ENCODE results near the gene ADAM19. TPM values are rescaled to one million over a fixed set of nuclear protein-coding genes. Genes with fewer than 3 reads are reported as not detected.

ADAM19 gene
- total RNA-seq, 8 experiments from 2014 or later: 7.8 to 38.9 (median 17.7) TPM

DNA sequence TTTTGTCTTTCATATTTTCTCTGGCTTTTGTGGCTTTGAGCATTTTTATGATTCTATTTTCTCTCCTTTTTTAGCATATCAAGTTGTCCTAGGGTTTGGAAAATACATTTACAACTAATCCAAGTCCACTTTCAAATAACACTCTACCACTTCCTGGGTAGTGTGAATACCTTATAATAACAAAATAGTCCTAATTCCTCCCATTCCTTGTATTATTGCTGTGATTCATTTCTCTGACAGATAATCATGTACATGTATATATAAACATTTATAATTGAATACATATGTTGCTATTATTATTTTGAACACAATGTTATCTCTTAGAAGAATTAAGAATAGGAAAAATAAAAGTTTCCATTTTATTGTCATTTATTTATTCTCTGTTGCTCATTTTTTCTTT is 14.9 kb upstream of the ADAM19 start:
- in situ Hi-C loops (cut with MboI; ENCODE audit: low pct_unique_long_range_greater_than_20kb in 2 of 9, low sequenced_read_pairs in 9 of 9, unreplicated experiment in 9 of 9): no loop called here
- ATAC-seq (replicated peaks in 6 of 8): no peak
- H3K4me1 ChIP-seq (replicated peaks in 1 of 2): peaks cover 0 to 7% of the 10 kb centered on the region in 2 donors
- no peak overlapping the region for H3K4me3 ChIP-seq
- no peak overlapping the region for H3K27ac ChIP-seq

DNA sequence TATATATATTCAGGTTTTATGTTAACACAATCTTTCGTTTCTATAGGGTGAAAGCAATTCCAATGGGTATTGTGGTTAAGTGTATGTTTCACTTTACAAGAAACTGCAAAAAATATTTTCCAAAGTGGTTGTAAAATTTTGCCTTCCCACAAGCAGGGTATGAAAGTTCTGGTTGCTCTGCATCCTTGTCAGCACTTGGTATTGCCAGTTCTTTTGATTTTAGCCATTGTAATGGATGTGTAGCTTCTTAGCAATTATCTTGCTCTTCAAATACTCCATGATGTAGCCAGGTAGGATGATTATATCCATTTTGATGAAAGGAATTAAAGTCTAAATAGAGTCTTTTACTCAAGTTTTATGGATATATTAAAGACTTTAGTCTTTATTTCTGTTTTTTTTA is 9.1 kb upstream of the ADAM19 start:
- no peaks in the 10 kb centered on the region for H3K4me1 ChIP-seq (replicated peaks in 1 of 2)
- in situ Hi-C loops (cut with MboI; ENCODE audit: low pct_unique_long_range_greater_than_20kb in 2 of 9, low sequenced_read_pairs in 9 of 9, unreplicated experiment in 9 of 9): no loop called here
- 17 to 100% (median 40%) methylated on average over 1 of the region's 1 CpG; no CpG with 5 or more reads in 2 of the 10 experiments for WGBS, 10 experiments
- H3K27ac ChIP-seq: no peak overlapping the region
- no peak overlapping the region for H3K4me3 ChIP-seq
- ATAC-seq (replicated peaks in 6 of 8): no peak

DNA sequence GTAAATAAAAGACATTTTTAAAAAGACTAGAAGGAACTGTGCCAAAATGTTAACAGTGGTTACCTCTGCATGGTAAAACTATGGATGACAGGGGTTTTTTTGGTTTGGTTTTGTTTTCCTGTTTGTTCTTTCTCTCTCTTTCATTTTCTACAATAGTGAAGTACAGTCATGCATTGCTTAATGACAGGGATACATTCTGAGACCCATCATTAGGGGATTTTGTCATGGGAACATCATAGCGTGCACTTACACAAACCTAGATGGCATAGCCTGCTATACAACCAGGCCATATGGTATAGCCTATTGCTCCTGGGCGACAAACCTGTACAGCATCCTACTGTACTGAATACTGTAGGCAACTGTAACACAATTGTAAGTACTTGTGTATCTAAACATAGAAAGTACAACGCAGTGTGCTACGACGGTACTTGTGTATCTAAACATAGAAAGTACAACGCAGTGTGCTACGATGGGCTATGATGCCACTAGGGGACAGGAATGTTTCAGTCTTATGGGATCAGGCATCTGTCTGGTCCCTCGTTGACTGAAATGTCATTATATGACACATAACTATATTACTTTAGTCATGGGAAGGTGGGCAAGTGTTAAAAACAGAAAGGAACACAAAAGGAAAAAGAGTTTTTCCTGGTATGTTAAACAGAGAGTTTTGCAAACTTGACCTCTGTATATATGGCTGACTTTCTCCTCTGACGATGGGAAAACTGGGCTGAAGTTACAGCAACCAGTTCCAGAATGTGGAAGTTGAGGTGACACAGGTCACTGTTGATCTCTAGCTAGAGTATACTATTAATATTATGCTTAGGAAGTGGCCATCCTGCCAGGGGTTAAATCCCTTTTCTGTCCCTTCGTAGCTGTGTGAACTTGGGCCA is 7.4 kb upstream of the ADAM19 start:
- no peak for ATAC-seq (replicated peaks in 6 of 8)
- Histone ChIP-seq H3K27ac (no peak overlapping the region), H3K4me3 (no peak overlapping the region), H3K4me1 (replicated peaks in 1 of 2) (peaks cover 0 to 2% of the 10 kb centered on the region in 2 donors)
- WGBS, 10 experiments: 78 to 93% (median 86%) methylated on average over 4 to 8 of the region's 10 CpGs; no CpG with 5 or more reads in 2 of the 10 experiments
- in situ Hi-C loops (cut with MboI; ENCODE audit: low pct_unique_long_range_greater_than_20kb in 2 of 9, low sequenced_read_pairs in 9 of 9, unreplicated experiment in 9 of 9): no loop called here

DNA sequence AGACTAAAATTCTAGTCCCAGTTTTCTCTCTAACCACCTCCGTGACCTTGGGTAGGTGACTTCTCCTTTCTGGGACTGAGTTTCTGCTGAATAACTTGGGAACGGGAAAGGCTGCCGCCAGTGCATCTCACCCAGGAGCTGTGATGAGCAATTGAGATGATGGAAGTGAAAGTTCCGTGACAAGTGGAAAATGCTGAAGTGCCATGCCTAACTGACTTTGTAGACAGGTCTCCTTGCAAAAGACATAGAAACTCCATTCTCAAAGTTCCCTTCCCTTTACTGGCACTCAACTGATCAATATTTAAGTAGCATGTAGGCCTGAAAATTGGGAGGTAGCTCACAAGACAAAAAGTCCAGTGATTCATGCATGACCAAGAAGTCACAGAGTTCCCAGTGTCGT is 6.3 kb upstream of the ADAM19 start:
- WGBS, 10 experiments: 57 to 100% (median 95%) methylated on average over 1 to 5 of the region's 5 CpGs; no CpG with 5 or more reads in 3 of the 10 experiments
- no peak overlapping the region for H3K4me3 ChIP-seq
- peaks cover 0 to 2% of the 10 kb centered on the region in 2 donors for H3K4me1 ChIP-seq (replicated peaks in 1 of 2)
- ATAC-seq (replicated peaks in 6 of 8): no peak
- in situ Hi-C loops (cut with MboI; ENCODE audit: low pct_unique_long_range_greater_than_20kb in 2 of 9, low sequenced_read_pairs in 9 of 9, unreplicated experiment in 9 of 9): no loop called here
- no peak overlapping the region for H3K27ac ChIP-seq

DNA sequence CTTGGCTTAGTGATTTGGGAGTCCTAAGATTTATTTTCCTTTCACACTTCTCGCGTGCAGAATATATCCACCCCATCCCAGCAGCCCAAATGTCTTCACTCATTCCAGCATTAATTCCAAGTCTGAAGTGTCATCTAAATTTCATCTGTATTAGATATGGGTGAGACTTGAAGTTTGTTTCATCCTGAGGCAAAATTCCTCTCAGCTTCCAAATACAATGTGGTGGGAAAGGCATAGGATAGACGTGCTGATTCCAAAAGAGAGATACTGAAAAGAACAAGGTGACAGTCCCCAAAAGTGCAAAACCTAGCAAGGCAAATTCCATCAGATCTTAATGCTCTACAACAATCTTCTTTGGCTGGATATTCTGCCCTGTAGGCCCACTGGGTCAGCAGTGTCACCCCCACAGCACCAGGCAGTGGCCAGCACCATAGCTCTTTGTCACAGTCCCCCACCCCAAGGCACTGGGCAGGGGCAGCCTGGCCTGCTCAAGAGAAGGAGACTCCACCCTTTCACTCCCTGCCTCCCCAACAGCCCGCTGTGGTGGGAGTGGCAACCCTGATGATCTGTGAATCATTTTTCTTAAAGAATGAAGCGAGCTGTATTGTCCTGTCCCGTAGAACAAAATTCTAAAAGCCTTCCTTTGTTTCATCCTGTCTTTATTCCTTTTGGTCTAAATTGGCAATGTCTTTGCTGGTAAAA is 2.7 kb upstream of the ADAM19 start:
- no peak overlapping the region for H3K27ac ChIP-seq
- peak in 2 of 8 experiments; percentile 8 to 26 for ATAC-seq (replicated peaks in 6 of 8)
- H3K4me3 ChIP-seq: no peak overlapping the region
- WGBS, 10 experiments: 40 to 100% (median 80%) methylated on average over 2 to 6 of the region's 6 CpGs; no CpG with 5 or more reads in 1 of the 10 experiments
- peaks cover 3 to 6% of the 10 kb centered on the region in 2 donors for H3K4me1 ChIP-seq (replicated peaks in 1 of 2)
- in situ Hi-C loops (cut with MboI; ENCODE audit: low pct_unique_long_range_greater_than_20kb in 2 of 9, low sequenced_read_pairs in 9 of 9, unreplicated experiment in 9 of 9): no loop called here

DNA sequence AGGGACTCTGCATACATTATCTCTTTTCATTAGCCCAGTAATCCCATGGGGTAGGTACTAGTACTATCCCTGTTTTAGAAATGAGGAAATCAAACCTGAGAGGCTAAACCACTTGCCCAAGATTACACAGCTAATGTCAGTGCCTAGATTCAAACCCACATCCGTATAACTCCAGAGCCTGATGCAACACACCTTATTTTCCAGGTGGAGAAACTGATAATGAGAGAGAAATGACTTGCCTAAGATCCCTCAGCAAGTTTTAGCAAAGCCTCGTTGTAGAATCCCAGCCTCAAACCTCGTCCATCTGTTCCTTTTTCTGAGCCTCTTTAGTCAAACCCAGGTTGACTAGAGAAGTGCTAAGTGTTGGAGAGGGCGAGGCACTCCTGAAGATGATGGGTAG is 1.1 kb upstream of the ADAM19 start:
- Histone ChIP-seq H3K27ac (no peak overlapping the region), H3K4me1 (replicated peaks in 1 of 2) (peaks cover 3 to 6% of the 10 kb centered on the region in 2 donors), H3K4me3 (no peak overlapping the region)
- in situ Hi-C loops (cut with MboI; ENCODE audit: low pct_unique_long_range_greater_than_20kb in 2 of 9, low sequenced_read_pairs in 9 of 9, unreplicated experiment in 9 of 9): no loop called here
- ATAC-seq (replicated peaks in 6 of 8): no peak
- WGBS, 10 experiments: 17 to 100% (median 75%) methylated on average over 1 to 3 of the region's 4 CpGs; no CpG with 5 or more reads in 4 of the 10 experiments

DNA sequence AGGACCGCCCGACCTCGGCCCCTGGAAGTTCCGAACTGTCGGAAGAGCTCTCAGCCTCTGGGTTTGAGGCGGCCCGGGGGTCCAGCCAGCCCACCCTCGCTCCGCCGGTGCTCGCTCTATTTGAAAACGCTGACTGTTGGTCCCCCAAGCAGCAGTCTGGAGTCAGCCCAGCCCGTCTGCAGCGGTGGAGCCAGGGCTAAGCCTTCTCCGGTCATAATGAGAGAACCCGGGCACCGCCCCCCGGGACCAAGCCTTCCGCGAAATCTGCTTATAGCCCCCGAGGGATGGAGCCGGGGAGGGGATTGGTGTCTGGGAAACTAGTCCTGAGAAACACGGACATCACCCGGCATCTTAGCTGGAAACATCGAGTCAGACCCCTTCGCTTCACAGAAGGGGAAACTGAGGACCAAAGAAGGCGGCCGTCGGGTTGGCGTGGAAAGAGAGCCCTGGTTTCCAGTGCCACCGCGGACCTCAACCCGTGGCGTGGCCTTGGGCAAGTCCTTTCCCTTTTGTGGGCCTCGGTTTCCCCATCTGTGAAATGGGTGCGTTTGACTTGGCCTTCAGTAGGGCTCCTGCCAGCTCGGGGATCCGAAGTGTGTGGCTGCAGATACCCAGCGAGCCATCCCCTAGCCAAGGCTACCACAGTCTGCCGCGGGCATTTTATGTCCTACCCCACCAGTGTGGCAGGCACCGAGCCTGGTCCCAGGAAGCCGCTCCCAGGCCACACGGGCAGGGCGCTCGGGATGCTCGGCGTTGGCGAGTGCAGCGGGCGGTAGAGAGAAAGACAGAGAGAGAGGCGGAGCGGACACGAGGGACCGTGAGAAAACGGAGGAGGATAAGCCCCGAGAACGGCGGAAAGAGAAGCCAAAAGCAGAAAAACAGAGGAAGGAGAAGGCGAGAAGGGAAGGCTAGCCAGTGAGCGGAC is 857 bp downstream of the ADAM19 start:
- in situ Hi-C loops (cut with MboI; ENCODE audit: low pct_unique_long_range_greater_than_20kb in 2 of 9, low sequenced_read_pairs in 9 of 9, unreplicated experiment in 9 of 9): no loop called here
- peak in 4 of 8 experiments; percentile 7 to 55 (median 31) for ATAC-seq (replicated peaks in 6 of 8)
- H3K4me1 ChIP-seq (replicated peaks in 1 of 2): peaks cover 3 to 6% of the 10 kb centered on the region in 2 donors
- 0 to 29% (median 14%) methylated on average over 4 to 20 of the region's 61 CpGs; no CpG with 5 or more reads in 6 of the 10 experiments for WGBS, 10 experiments
- peak overlapping the region; percentile 48 to 79 (median 55) for H3K4me3 ChIP-seq
- H3K27ac ChIP-seq: peak overlapping the region; percentile 16 to 19

DNA sequence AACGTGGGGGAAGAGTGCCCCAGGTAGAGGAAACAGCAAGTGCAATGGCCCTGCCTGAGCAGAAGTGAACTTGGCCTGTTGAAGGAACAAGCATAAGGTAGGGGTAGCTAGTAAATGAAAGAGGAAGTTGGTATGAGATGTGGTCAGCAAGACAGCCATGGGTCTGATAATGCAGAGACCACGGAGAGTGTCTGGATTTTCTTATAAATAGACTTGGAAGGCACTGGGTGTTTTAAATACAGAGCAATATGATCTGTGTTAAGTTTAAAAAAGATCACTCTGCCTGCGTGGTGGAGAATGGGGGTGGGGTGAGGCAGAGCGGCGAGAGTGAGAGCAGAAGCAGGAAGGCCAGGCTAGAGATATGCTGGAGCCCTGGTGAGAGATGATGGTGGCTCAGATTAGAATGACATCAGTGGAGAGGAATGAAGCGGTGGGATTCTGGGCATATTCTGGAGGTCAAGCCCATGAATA is 4.2 kb downstream of the ADAM19 start:
- no peak overlapping the region for H3K4me3 ChIP-seq
- H3K4me1 ChIP-seq (replicated peaks in 1 of 2): peaks cover 4 to 5% of the 10 kb centered on the region in 2 donors
- WGBS, 10 experiments: 0 to 100% (median 63%) methylated on average over 1 to 6 of the region's 6 CpGs; no CpG with 5 or more reads in 2 of the 10 experiments
- H3K27ac ChIP-seq: no peak overlapping the region
- in situ Hi-C loops (cut with MboI; ENCODE audit: low pct_unique_long_range_greater_than_20kb in 2 of 9, low sequenced_read_pairs in 9 of 9, unreplicated experiment in 9 of 9): no loop called here
- no peak for ATAC-seq (replicated peaks in 6 of 8)

DNA sequence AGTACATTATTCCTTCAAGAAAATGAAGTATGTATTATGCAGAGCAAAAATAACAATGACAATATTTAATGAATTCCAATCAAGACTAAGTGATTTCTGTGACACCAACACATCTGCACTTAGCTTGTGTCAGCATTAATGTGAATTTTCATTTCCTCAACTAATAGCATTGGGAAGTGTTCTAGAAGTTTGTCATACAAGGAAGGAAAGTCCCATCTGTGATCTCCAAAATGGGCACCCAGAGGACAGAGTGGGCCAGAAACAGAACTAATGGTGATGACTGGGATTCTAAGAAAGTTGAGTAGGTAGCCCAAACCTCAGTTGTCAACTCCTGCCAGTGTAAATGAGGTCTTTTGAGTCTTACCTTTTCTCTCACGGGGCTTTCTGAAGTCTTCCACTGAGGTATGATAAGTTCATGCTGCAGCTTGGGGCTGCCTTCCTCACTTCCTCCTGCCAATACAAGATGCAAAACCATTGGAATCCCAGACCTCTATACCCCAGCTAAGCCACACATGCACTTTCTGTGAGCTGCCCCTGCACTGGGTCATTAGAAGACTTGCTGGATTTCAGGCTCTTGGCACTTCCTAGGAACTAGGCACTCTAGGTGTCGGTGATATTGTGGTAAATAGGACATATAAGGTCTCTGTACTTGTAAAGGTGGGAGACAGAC is 4.9 kb downstream of the ADAM19 start:
- in situ Hi-C loops (cut with MboI; ENCODE audit: low pct_unique_long_range_greater_than_20kb in 2 of 9, low sequenced_read_pairs in 9 of 9, unreplicated experiment in 9 of 9): no loop called here
- Histone ChIP-seq H3K4me3 (no peak overlapping the region), H3K4me1 (replicated peaks in 1 of 2) (peaks cover 4 to 5% of the 10 kb centered on the region in 2 donors), H3K27ac (no peak overlapping the region)
- WGBS, 10 experiments: 80 to 100% (median 100%) methylated on average over 1 to 2 of the region's 2 CpGs; no CpG with 5 or more reads in 3 of the 10 experiments
- ATAC-seq (replicated peaks in 6 of 8): no peak

DNA sequence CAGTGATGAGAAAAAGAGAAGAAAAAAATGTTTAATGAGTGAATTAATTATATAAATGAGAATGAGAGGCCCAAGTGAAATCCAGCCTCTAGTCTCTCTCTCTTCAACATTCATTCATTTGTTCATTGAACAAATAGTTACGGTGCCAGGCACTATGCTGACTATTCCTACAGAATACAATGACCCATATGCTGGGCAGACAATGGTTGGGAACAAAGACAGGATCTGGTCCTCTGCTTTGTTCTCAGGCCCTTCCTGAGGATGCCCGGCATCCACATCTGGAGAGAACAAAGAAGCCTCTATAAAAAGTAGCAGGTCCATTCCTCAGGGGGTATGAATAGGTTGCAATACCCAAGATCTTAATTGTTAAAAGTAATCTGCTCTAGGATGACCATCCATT is 6.9 kb downstream of the ADAM19 start:
- 0 to 100% (median 39%) methylated on average over 1 to 2 of the region's 2 CpGs; no CpG with 5 or more reads in 2 of the 10 experiments for WGBS, 10 experiments
- H3K4me1 ChIP-seq (replicated peaks in 1 of 2): peaks cover 4 to 10% of the 10 kb centered on the region in 2 donors
- H3K27ac ChIP-seq: no peak overlapping the region
- no peak overlapping the region for H3K4me3 ChIP-seq
- in situ Hi-C loops (cut with MboI; ENCODE audit: low pct_unique_long_range_greater_than_20kb in 2 of 9, low sequenced_read_pairs in 9 of 9, unreplicated experiment in 9 of 9): no loop called here
- ATAC-seq (replicated peaks in 6 of 8): no peak

DNA sequence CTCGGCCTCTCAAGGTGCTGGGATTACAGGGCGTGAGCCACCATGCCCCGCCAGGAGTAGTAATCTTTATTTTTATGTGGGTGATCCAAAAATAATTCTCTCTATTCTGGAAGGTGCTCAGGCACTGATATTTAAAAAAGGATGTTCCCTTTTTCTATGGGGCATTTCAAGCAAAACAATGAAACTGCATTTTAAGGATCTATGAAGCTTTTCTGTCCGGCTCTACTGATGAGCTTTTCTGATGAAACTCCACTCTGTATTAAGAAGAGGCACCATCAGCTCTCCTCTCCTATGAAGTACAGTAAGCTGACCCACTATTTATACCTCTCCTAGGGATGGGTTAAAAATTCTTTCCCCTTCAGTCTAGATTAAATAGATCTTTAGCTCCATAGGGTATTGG is 7.4 kb downstream of the ADAM19 start:
- Histone ChIP-seq H3K4me3 (no peak overlapping the region), H3K27ac (no peak overlapping the region), H3K4me1 (replicated peaks in 1 of 2) (peaks cover 4 to 12% of the 10 kb centered on the region in 2 donors)
- in situ Hi-C loops (cut with MboI; ENCODE audit: low pct_unique_long_range_greater_than_20kb in 2 of 9, low sequenced_read_pairs in 9 of 9, unreplicated experiment in 9 of 9): no loop called here
- no peak for ATAC-seq (replicated peaks in 6 of 8)
- 80 to 100% (median 100%) methylated on average over 1 to 3 of the region's 4 CpGs; no CpG with 5 or more reads in 3 of the 10 experiments for WGBS, 10 experiments

DNA sequence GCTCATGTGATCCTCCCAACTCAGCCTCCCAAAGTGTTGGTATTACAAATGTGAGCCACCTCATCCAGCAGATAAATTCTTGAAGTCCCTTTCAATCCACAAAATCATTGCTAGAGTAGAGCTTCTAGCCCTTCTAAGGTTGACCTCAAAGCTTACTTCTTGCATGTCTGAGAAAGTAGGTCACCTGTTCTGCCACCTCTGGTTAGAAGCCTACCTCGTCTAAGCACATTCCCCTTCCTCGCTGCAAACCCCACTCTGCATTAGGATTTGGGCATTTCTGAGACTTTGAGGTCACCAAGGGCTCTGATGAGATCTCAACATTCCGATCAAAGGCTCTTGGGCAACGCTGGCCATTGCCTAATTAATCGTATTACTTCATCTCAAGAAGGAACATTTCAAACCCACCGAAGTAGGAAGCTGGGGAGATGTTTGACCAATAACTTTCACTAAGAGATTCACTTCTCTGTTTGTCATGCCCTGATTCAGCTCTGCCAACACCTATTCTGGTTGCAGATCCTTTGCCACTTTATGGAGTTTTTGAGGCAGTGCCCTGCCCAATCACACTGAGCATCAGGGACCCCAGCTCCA is 8.6 kb downstream of the ADAM19 start:
- 90 to 100% (median 100%) methylated on average over 1 to 4 of the region's 6 CpGs; no CpG with 5 or more reads in 4 of the 10 experiments for WGBS, 10 experiments
- in situ Hi-C loops (cut with MboI; ENCODE audit: low pct_unique_long_range_greater_than_20kb in 2 of 9, low sequenced_read_pairs in 9 of 9, unreplicated experiment in 9 of 9): no loop called here
- peaks cover 4 to 16% of the 10 kb centered on the region in 2 donors for H3K4me1 ChIP-seq (replicated peaks in 1 of 2)

More for the DNA sequence above, 8.6 kb downstream of the ADAM19 start:
- Histone ChIP-seq H3K27ac (no peak overlapping the region), H3K4me3 (no peak overlapping the region)
- ATAC-seq (replicated peaks in 6 of 8): no peak
